HG02885 (cell line): ENCODE measurements around the gene KANK2.
"Not testable (repeated sequence)": the region's sequence is repeated elsewhere in the genome, so short reads cannot be mapped to it uniquely, and the experiment has no call there.

Source experiments
- ATAC-seq: cut with Tn5 transposase; IDR thresholded peaks from one replicate; pipeline ENCODE4 v1.9.1; 2021; ENCODE audit warnings: mild to moderate bottlenecking; ENCODE audit not compliant: unreplicated experiment, poor library complexity

KANK2 gene

GRCh38 chr19:11142528-11143171, 54.7 kb downstream of the KANK2 start:
- ATAC-seq = no peak

GRCh38 chr19:11141937-11142527, 55.3 kb downstream of the KANK2 start:
- ATAC-seq = no peak

GRCh38 chr19:11140896-11141295, 56.4 kb downstream of the KANK2 start:
- ATAC-seq = no peak

GRCh38 chr19:11140023-11140538, 57.3 kb downstream of the KANK2 start:
- ATAC-seq = not testable (repeated sequence)

- ATAC-seq = no peak
These were observed 58.6 kb downstream of the KANK2 start for GRCh38 chr19:11138601-11139300.

- ATAC-seq = no peak
These were observed 59.6 kb downstream of the KANK2 start for GRCh38 chr19:11137542-11138384.

- ATAC-seq = no peak
These were observed 60.8 kb downstream of the KANK2 start for GRCh38 chr19:11136400-11137101.

- ATAC-seq = no peak
These were observed 65.9 kb downstream of the KANK2 start for GRCh38 chr19:11131471-11131870.

GRCh38 chr19:11130824-11131455, 66.4 kb downstream of the KANK2 start:
- ATAC-seq = no peak

GRCh38 chr19:11127905-11128304, 69.4 kb downstream of the KANK2 start:
- ATAC-seq = no peak

- ATAC-seq = no peak
These were observed 71.2 kb downstream of the KANK2 start for GRCh38 chr19:11125994-11126685.

- not testable (repeated sequence) for ATAC-seq
These were observed 73.2 kb downstream of the KANK2 start for GRCh38 chr19:11124157-11124556.

- ATAC-seq = no peak
These were observed 74.2 kb downstream of the KANK2 start for GRCh38 chr19:11123114-11123513.

GRCh38 chr19:11121963-11122362, 75.4 kb downstream of the KANK2 start:
- not testable (repeated sequence) for ATAC-seq

- ATAC-seq = no peak
These were observed 80.8 kb downstream of the KANK2 start for GRCh38 chr19:11116507-11116906.

GRCh38 chr19:11115895-11116446, 81.4 kb downstream of the KANK2 start:
- no peak for ATAC-seq

GRCh38 chr19:11115042-11115441, 82.3 kb downstream of the KANK2 start:
- no peak for ATAC-seq
